GM18505 (cell line): ENCODE data around the gene JUND.

Source experiments
- ATAC-seq: cut with Tn5 transposase; IDR thresholded peaks from one replicate; pipeline ENCODE4 v1.9.1; 2021; ENCODE audit not compliant: unreplicated experiment
- POLR2A ChIP-seq: IDR thresholded peaks from 4 replicates; pipeline ENCODE4 v1.6.1; 2011; ENCODE audit warnings: borderline replicate concordance; ENCODE audit not compliant: insufficient read depth, insufficient read length; ENCODE audit errors: extremely low read depth

Gene JUND

GRCh38 chr19:18304208-18304457 is 22.7 kb upstream of the JUND start:
- TF ChIP-seq POLR2A: no peak
- ATAC-seq: no peak

- ATAC-seq: no peak
- TF ChIP-seq POLR2A: no peak
Measured at GRCh38 chr19:18301718-18302111, 20.3 kb upstream of the JUND start.

GRCh38 chr19:18300930-18301717 is 19.7 kb upstream of the JUND start:
- TF ChIP-seq POLR2A: no peak
- no peak for ATAC-seq

- ATAC-seq: no peak
- TF ChIP-seq POLR2A: no peak
Measured at GRCh38 chr19:18299654-18300053, 18.2 kb upstream of the JUND start.

GRCh38 chr19:18298601-18299000 is 17.2 kb upstream of the JUND start:
- TF ChIP-seq POLR2A: no peak
- ATAC-seq: no peak

GRCh38 chr19:18297308-18297707 is 15.9 kb upstream of the JUND start:
- TF ChIP-seq POLR2A: no peak
- no peak for ATAC-seq

GRCh38 chr19:18295034-18295451 is 13.6 kb upstream of the JUND start:
- ATAC-seq: no peak
- no peak for TF ChIP-seq POLR2A

GRCh38 chr19:18294467-18294864 is 13.0 kb upstream of the JUND start:
- no peak for TF ChIP-seq POLR2A
- ATAC-seq: no peak

- ATAC-seq: no peak
- no peak for TF ChIP-seq POLR2A
Measured at GRCh38 chr19:18293642-18294466, 12.4 kb upstream of the JUND start.

GRCh38 chr19:18292810-18293641 is 11.6 kb upstream of the JUND start:
- no peak for ATAC-seq
- no peak for TF ChIP-seq POLR2A

GRCh38 chr19:18292462-18292809 is 11.0 kb upstream of the JUND start:
- TF ChIP-seq POLR2A: peak; percentile 37
- ATAC-seq: no peak

GRCh38 chr19:18291590-18292461 is 10.4 kb upstream of the JUND start:
- ATAC-seq: peak; percentile 36
- TF ChIP-seq POLR2A: peak; percentile 67
